Measurements from ENCODE around the gene PSMC3IP. TPM values are rescaled to one million over a fixed set of nuclear protein-coding genes. Genes with fewer than 3 reads are reported as not detected.

Gene PSMC3IP
- total RNA-seq, 1 experiment from 2014 or later = 19.2 TPM

- TF ChIP-seq POLR2AphosphoS5 (IDR thresholded peaks at IDR 0.05; ENCODE audit: low read depth, low read length) (no peak; the same call in 1 of the 2 replicates), REST (IDR thresholded peaks at IDR 0.05; ENCODE audit: insufficient read depth in 1 of 2, low read depth in 2 of 2, low read length in 1 of 2) (no peak), CTCF (IDR thresholded peaks at IDR 0.05) (no peak), SIN3A (IDR thresholded peaks at IDR 0.05; ENCODE audit: borderline replicate concordance, insufficient read depth, low read depth, low read length) (no peak), TCF7L2 (IDR thresholded peaks at IDR 0.05; ENCODE audit: low read depth, low read length) (no peak)
- no peak for ATAC-seq
- CTCF ChIA-PET = no interaction called here
- H3K27ac ChIP-seq (ENCODE audit: low read length) = peak overlapping the region; percentile 44; the same call in 1 of the 2 replicates
- no TSS peak for BruUV-seq (replicated peaks)
- peaks cover 28% of the 10 kb centered on the region for H3K4me1 ChIP-seq (ENCODE audit: control insufficient read depth, insufficient read depth, low read length)
- H3K9me3 ChIP-seq (ENCODE audit: control insufficient read depth, insufficient read depth, low read depth, low read length) = no peaks in the 10 kb centered on the region
- intact Hi-C loops (cut with micrococcal nuclease; ENCODE audit: unreplicated experiment) = no loop called here
- no peak for DNase-seq (ENCODE audit: low read depth, low spot score)
- in situ Hi-C loops (cut with HindIII; ENCODE audit: low pct_unique_long_range_greater_than_20kb, low sequenced_read_pairs) = no loop called here
- no peaks in the 10 kb centered on the region for H3K27me3 ChIP-seq (ENCODE audit: control insufficient read depth, insufficient read depth, low read length)
- H3K4me3 ChIP-seq (ENCODE audit: low read depth in 2 of 2, low read length in 2 of 2) = no peak overlapping the region
- POLR2A ChIA-PET = no interaction called here
- H3K36me3 ChIP-seq (ENCODE audit: control insufficient read depth, insufficient read depth, low read length) = peaks cover 5% of the 10 kb centered on the region
These were observed 4.4 kb downstream of the PSMC3IP start for GRCh38 chr17:42573095-42573494.

- no peaks in the 10 kb centered on the region for H3K9me3 ChIP-seq (ENCODE audit: control insufficient read depth, insufficient read depth, low read depth, low read length)
- H3K27ac ChIP-seq (ENCODE audit: low read length) = peak overlapping the region; percentile 44; the same call in 1 of the 2 replicates
- H3K27me3 ChIP-seq (ENCODE audit: control insufficient read depth, insufficient read depth, low read length) = no peaks in the 10 kb centered on the region
- in situ Hi-C loops (cut with HindIII; ENCODE audit: low pct_unique_long_range_greater_than_20kb, low sequenced_read_pairs) (no loop called here), intact Hi-C loops (cut with micrococcal nuclease; ENCODE audit: unreplicated experiment) (no loop called here)
- no peak for TF ChIP-seq SIN3A (IDR thresholded peaks at IDR 0.05; ENCODE audit: borderline replicate concordance, insufficient read depth, low read depth, low read length)
- no peak for TF ChIP-seq POLR2AphosphoS5 (IDR thresholded peaks at IDR 0.05; ENCODE audit: low read depth, low read length)
- TF ChIP-seq TCF7L2 (IDR thresholded peaks at IDR 0.05; ENCODE audit: low read depth, low read length) = no peak
- TF ChIP-seq CTCF (IDR thresholded peaks at IDR 0.05) = no peak
- no peak for TF ChIP-seq REST (IDR thresholded peaks at IDR 0.05; ENCODE audit: insufficient read depth in 1 of 2, low read depth in 2 of 2, low read length in 1 of 2)
- ATAC-seq = no peak
- ChIA-PET POLR2A (no interaction called here), CTCF (no interaction called here)
- DNase-seq (ENCODE audit: low read depth, low spot score) = no peak
- H3K4me1 ChIP-seq (ENCODE audit: control insufficient read depth, insufficient read depth, low read length) = peaks cover 25% of the 10 kb centered on the region
- H3K36me3 ChIP-seq (ENCODE audit: control insufficient read depth, insufficient read depth, low read length) = peaks cover 5% of the 10 kb centered on the region
- TSS peak; percentile 42 for BruUV-seq (replicated peaks)
- no peak overlapping the region for H3K4me3 ChIP-seq (ENCODE audit: low read depth in 2 of 2, low read length in 2 of 2)
These were observed 5.9 kb downstream of the PSMC3IP start for GRCh38 chr17:42571435-42572225.
